Measurements from ENCODE around the gene NPHP4. TPM values are rescaled to one million over a fixed set of nuclear protein-coding genes. Genes with fewer than 3 reads are reported as not detected.

NPHP4 gene
- total and polyA plus RNA-seq, 4 donors = 1.7 to 5.6 (median 3.5) TPM

DNA sequence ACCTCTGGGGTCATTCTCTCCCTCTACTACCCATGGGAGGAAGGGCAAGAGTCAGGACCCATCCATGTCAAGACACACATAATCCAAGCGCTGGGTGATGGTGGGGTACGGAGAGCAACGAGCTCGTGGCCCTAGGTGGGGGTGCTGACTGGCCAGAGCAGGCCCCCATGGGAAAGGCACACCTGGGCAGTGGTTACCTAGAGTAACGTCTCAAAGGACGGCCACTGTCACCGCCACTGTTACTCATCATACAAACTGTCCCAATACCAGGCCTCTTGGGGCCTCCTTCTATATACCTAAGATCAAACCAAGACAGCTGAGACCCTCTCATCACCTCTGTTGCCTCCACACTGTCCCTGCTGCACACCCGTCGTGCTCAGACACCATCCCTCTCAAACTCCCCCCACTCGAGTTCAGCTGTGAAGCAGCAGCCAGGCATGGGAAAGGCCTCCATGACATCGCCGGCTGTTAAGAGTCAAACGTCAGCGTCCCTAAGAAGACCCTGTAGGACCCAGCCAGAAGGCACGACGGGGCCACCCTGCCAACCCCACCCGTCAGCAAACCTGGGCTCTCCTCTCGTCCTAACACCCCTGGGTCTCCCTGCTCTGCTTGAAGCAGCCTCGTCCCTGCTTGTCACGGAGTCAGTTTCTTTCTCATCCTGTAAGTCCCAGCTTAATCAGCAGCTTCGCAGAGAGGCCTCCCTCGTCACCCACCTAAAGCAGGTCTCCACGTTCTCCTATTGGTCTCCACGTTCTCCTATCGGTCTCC lies 15.3 kb downstream of the NPHP4 start:
- H3K4me3 ChIP-seq (ENCODE audit: low read depth in 1 of 3, low read length in 3 of 3) = no peak overlapping the region
- H3K36me3 ChIP-seq (ENCODE audit: control insufficient read depth in 4 of 4, insufficient read depth in 3 of 4, low read depth in 1 of 4, low read length in 3 of 4) = no peaks in the 10 kb centered on the region
- H3K27me3 ChIP-seq (ENCODE audit: control insufficient read depth in 4 of 4, insufficient read depth in 4 of 4, low read length in 3 of 4) = no peaks in the 10 kb centered on the region
- DNase-seq (ENCODE audit: low spot score) = no peak
- no peak overlapping the region for H3K9ac ChIP-seq (ENCODE audit: low read depth in 1 of 2, low read length in 2 of 2)
- H3K4me1 ChIP-seq (ENCODE audit: control insufficient read depth in 4 of 4, insufficient read depth in 4 of 4, low read length in 3 of 4) = no peaks in the 10 kb centered on the region
- H3K27ac ChIP-seq (ENCODE audit: low read depth in 1 of 2, low read length in 2 of 2) = no peak overlapping the region
- 95% methylated on average over 25 of the region's 25 CpGs for WGBS
- TF ChIP-seq, protein P1, sequence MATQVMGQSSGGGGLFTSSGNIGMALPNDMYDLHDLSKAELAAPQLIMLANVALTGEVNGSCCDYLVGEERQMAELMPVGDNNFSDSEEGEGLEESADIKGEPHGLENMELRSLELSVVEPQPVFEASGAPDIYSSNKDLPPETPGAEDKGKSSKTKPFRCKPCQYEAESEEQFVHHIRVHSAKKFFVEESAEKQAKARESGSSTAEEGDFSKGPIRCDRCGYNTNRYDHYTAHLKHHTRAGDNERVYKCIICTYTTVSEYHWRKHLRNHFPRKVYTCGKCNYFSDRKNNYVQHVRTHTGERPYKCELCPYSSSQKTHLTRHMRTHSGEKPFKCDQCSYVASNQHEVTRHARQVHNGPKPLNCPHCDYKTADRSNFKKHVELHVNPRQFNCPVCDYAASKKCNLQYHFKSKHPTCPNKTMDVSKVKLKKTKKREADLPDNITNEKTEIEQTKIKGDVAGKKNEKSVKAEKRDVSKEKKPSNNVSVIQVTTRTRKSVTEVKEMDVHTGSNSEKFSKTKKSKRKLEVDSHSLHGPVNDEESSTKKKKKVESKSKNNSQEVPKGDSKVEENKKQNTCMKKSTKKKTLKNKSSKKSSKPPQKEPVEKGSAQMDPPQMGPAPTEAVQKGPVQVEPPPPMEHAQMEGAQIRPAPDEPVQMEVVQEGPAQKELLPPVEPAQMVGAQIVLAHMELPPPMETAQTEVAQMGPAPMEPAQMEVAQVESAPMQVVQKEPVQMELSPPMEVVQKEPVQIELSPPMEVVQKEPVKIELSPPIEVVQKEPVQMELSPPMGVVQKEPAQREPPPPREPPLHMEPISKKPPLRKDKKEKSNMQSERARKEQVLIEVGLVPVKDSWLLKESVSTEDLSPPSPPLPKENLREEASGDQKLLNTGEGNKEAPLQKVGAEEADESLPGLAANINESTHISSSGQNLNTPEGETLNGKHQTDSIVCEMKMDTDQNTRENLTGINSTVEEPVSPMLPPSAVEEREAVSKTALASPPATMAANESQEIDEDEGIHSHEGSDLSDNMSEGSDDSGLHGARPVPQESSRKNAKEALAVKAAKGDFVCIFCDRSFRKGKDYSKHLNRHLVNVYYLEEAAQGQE (IDR thresholded peaks at IDR 0.05) = no peak
- TF ChIP-seq MAX (IDR thresholded peaks at IDR 0.05) (no peak), RAD21 (IDR thresholded peaks at IDR 0.05) (no peak), SP1 (IDR thresholded peaks at IDR 0.05) (no peak), EGR1 (IDR thresholded peaks at IDR 0.05; ENCODE audit: low read depth in 2 of 2) (no peak), JUND (IDR thresholded peaks at IDR 0.05) (no peak), YY1 (IDR thresholded peaks at IDR 0.05) (no peak), ZBTB33 (IDR thresholded peaks at IDR 0.05) (no peak), FOXA1 (IDR thresholded peaks at IDR 0.05) (no peak), CTCF (IDR thresholded peaks at IDR 0.05; ENCODE audit: low read depth, low read length, missing input control) (no peak), FOXA2 (IDR thresholded peaks at IDR 0.05) (no peak), TAF1 (conservative IDR thresholded peaks at IDR 0.05) (no peak), ATF3 (IDR thresholded peaks at IDR 0.05) (no peak), NR2F2 (IDR thresholded peaks at IDR 0.05) (no peak), HNF4G (IDR thresholded peaks at IDR 0.05) (no peak), RXRA (IDR thresholded peaks at IDR 0.05) (no peak), HNF4A (conservative IDR thresholded peaks at IDR 0.05) (no peak), GABPA (IDR thresholded peaks at IDR 0.05 in 1 of 2, conservative IDR thresholded peaks at IDR 0.05 in 1 of 2) (no peak)
- no peaks in the 10 kb centered on the region for H3K9me3 ChIP-seq (ENCODE audit: control insufficient read depth in 4 of 4, low read length in 3 of 4)

Data from liver (tissue), 9 donors.